ENCODE measurements around the gene CYP3A7. TPM values are rescaled to one million over a fixed set of nuclear protein-coding genes. Genes with fewer than 3 reads are reported as not detected.
"Not testable (repeated sequence)": the region's sequence is repeated elsewhere in the genome, so short reads cannot be mapped to it uniquely, and the experiment has no call there.

CYP3A7 gene
- total RNA-seq, result not detected

GRCh38 chr7:99734987-99735386 is at the start of gene CYP3A7:
CYP3A7 (minus strand) TSS chr7:99735196; CDS start chr7:99735093, 103 bp downstream.
- ATAC-seq, result no peak

- ATAC-seq, result no peak
Measured at GRCh38 chr7:99784007-99784406, 49.0 kb upstream of the CYP3A7 start, which contains the start of gene CYP3A4. CYP3A4 (minus strand) TSS chr7:99784184; CDS start chr7:99784081, 103 bp downstream.

GRCh38 chr7:99782012-99782953 is 47.3 kb upstream of the CYP3A7 start:
- ATAC-seq, result peak; percentile 66

DNA sequence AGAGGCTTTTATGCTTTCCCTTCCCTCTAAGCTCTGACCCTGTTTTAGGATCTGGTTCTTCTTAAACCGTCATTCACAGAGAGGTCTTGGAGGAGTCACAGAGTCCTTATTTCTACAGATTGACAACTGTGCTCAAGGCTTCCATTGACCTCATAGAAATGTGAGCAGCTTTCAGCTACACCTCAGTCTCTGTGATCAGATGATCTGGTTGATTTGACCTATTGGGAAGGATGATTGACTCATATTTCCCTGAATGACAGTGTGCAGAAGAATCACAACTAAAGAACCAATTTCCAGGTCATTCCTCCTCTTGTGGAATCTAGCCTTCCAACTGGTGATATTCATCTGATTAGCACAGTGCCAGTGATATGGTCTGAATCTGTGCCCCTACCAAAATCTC is 45.6 kb upstream of the CYP3A7 start:
- ATAC-seq, result no peak

DNA sequence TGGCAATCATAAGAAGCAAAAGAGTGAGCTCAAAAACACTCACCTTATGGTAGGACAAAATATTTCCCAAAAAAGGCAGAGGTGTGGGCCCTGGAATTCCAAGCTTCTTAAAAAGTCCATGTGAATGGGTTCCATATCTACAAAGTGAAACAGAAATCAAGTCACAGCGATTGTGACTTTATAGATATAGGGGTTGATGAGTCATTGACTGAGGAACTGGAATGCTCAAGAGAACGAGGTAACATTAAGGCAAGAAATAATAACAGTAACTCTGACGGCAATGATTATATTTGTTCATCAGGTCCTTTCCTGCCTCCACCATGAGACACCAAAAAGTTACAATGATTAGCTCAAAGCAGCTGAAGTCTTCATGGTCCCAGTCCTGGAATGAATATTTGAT is 45.0 kb upstream of the CYP3A7 start:
- ATAC-seq, result no peak

- ATAC-seq, result no peak
Measured at GRCh38 chr7:99778880-99779279, 43.9 kb upstream of the CYP3A7 start.

GRCh38 chr7:99773395-99773794 is 38.4 kb upstream of the CYP3A7 start:
- ATAC-seq, result not testable (repeated sequence)

GRCh38 chr7:99772565-99772964 is 37.6 kb upstream of the CYP3A7 start:
- ATAC-seq, result peak; percentile 96

DNA sequence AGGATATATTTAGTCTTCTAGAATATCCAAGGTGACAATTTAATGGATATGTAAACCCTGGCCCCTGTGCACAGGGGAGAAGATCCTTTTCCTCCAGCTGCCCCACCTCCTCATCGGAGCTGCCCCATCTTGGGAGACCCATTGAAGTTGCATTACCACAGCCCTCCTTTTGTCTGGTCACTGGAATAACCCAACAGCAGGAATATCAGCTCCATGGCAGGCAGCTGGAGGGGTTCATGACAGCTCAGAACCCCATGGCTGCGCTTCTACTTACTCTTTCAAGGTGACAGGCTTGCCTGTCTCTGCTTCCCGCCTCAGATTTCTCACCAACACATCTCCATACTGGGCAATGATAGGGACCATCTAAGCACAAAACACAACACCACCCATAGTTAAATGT is 34.5 kb upstream of the CYP3A7 start:
- ATAC-seq, result not testable (repeated sequence)

DNA sequence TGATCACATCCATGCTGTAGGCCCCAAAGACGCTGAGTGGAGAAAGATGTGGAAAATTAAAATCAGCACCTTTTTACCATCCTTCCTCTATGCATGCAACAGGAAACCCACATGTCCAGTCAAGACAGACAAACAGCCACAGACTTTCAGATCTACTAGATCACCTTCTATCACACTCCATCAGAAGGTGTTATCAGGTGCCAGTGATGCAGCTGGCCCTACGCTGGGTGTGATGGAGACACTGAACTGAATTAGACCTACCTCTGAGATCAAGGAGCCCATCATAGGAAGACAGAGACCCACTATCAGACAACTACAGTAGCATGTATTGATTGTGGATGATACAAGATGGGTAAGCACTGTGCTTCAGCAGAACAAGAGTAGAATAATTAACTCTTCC is 33.5 kb upstream of the CYP3A7 start:
- no peak for ATAC-seq

- ATAC-seq, result no peak
Measured at GRCh38 chr7:99767662-99768061, 32.7 kb upstream of the CYP3A7 start.

GRCh38 chr7:99766484-99767099 is 31.6 kb upstream of the CYP3A7 start:
- ATAC-seq, result no peak

GRCh38 chr7:99764478-99764877 is 29.5 kb upstream of the CYP3A7 start:
- ATAC-seq, result no peak

- peak; percentile 97 for ATAC-seq
Measured at GRCh38 chr7:99762680-99763327, 27.8 kb upstream of the CYP3A7 start.

DNA sequence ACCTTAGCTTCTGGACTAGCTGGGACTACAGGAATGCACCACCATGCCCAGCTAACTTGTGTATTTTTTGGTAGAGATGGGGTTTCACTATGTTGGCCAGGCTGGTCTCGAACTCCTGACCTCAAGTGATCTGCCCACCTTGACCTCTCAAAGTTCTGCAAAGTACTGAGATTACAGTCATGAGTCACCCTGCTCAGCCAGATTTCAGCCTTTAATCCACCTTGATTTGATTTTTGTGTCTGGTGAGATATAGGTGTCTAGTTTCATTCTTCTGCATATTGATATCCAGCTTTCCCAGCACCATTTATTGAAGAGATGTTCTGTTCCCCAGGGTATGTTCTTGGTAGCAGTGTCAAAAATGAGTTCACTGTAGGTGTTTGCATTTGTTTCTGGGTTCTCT is 20.1 kb upstream of the CYP3A7 start:
- ATAC-seq, result no peak

DNA sequence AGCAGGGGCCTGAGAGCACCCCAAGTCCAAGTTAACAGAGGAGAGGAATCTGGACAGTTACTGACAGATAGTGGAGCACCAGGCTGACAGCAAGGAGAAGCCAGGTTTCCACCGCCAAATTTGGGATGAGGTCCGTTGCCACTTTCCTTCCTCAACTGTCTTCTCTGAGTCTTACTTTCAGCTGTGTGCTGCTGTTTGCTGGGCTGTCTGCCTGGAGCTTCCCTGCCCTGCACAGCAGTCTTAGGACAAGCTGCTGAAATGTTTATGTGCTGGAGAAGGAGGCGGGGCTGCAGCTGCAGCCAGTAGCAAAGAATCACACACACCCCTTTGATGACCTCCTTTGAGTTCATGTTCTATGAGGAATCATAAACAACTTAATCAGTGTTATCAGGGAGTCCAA is 17.4 kb upstream of the CYP3A7 start:
- ATAC-seq, result peak; percentile 74

DNA sequence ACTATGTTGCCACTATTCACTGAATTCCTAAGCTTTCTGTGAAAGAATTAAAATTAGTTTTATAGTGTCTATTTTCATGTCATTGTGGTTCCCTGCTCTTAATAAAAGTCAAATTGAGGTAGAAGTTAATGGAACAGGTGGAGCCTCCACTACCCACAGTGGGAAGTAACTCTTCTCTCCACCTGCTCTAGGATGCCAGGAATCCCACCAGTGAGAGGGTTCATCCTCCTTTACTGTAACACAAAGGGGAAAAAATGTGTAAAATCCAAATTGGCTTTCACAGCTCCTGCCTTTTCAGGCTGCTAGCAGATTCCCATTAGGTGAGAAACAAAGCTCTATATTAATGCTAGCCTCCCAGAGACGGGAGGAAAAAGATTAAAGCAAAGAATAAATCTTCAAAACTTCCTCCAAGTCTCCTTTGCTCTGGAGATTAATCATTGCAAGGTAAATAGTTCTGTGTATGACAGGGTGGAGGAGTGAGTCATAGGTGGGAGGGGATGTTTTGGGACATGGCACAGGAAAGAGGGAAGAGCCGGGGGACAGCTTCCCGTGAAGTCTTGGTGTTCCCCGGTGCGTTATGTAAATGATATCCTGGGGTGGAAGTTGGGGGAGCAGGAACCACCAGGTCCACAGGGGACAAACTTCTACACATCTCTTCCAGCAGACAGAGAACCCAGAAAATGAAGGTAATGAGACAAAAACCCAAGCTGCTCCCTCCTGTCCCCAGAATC is 16.5 kb upstream of the CYP3A7 start:
- peak; percentile 94 for ATAC-seq

- ATAC-seq, result no peak
Measured at GRCh38 chr7:99748846-99749579, 14.0 kb upstream of the CYP3A7 start.

- not testable (repeated sequence) for ATAC-seq
Measured at GRCh38 chr7:99746915-99747314, 11.9 kb upstream of the CYP3A7 start.

DNA sequence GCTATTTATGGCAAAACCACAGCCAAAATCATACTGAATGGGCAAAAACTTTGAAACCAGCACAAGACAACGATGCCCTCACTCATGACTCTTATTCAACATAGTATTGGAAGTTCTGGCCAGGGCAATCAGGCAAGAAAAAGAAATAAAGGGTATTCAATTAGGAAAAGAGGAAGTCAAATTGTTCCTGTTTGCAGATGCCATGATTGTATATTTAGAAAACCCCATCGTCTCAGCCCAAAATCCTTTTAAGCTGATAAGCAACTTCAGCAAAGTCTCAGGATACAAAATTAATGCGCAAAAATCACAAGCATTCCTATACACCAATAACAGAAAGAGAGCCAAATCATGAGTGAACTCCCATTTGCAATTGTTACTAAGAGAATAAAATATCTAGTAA is 10.4 kb upstream of the CYP3A7 start:
- ATAC-seq, result not testable (repeated sequence)

DNA sequence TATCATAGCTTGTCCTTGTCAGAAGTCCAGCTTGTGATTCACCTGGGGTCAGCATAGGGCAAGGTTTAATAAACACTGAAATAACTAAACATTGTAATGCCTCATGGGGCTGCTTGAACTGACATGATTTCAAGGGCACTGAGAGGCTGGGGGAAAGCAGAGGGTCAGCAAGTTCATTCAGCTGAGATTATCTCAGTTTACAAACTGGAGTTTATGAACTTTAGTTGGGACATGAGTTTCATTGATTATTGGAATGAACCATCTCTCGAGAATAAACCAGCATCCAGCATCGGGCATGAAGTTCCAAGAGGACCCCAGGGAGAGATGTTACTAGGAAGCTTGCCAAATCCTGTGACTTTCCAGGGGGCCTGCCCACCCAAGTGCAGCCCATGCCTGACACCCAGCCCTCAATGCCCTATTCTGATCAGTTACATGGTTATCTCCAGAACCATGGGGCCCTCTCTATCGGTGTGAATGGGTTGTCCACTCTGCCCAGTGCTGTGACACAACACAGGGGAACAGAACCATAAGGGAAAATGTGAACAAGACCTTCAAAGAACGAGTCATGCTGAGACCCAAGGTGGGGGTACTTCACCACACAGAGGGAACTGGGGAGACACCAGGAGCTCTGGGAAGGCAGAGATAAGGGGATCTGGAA is 7.9 kb upstream of the CYP3A7 start:
- no peak for ATAC-seq

Measured in esophagus mucosa (tissue), 1 donor.